ENCODE data around the gene NTM. TPM values are rescaled to one million over a fixed set of nuclear protein-coding genes. Genes with fewer than 3 reads are reported as not detected.

Gene NTM
- polyA plus RNA-seq, 1 donor from 2014 or later: 39.4 TPM

GRCh38 chr11:132139181-132139580, 768.8 kb downstream of the NTM start:
- Histone ChIP-seq H3F3A (ENCODE audit: insufficient read depth, low read length, poor library complexity, severe bottlenecking) (no peaks in the 10 kb centered on the region), H2AFZ (ENCODE audit: low read depth, low read length) (no peak overlapping the region), H3K9ac (ENCODE audit: low read length) (no peak overlapping the region), H3K4me3 (ENCODE audit: low read length) (no peak overlapping the region), H3K79me2 (replicated peaks; ENCODE audit: insufficient read depth, low read length) (no peaks in the 10 kb centered on the region), H3K9me3 (ENCODE audit: low read length) (no peaks in the 10 kb centered on the region), H3K4me2 (ENCODE audit: low read length) (no peak overlapping the region), H3K9me2 (ENCODE audit: insufficient read depth, low read length) (no peaks in the 10 kb centered on the region), H3K27ac (ENCODE audit: low read length) (no peak overlapping the region), H3K36me3 (ENCODE audit: insufficient read depth, low read length) (no peaks in the 10 kb centered on the region), H4K20me1 (ENCODE audit: insufficient read depth) (no peaks in the 10 kb centered on the region), H3K27me3 (ENCODE audit: insufficient read depth, low read depth, low read length) (no peaks in the 10 kb centered on the region)
- TF ChIP-seq TAF1 (IDR thresholded peaks at IDR 0.05; ENCODE audit: low read depth) (no peak), RAD21 (conservative IDR thresholded peaks at IDR 0.05) (no peak), MXI1 (conservative IDR thresholded peaks at IDR 0.05; ENCODE audit: poor library complexity, severe bottlenecking) (no peak), SMC3 (conservative IDR thresholded peaks at IDR 0.05; ENCODE audit: poor library complexity) (no peak), EP300 (conservative IDR thresholded peaks at IDR 0.05; ENCODE audit: poor library complexity, severe bottlenecking) (no peak), POLR2AphosphoS5 (IDR thresholded peaks at IDR 0.05) (no peak), EZH2 (IDR thresholded peaks at IDR 0.05; ENCODE audit: borderline replicate concordance, insufficient read depth, low read length, poor library complexity, severe bottlenecking) (no peak)
- TF ChIP-seq, protein P1, sequence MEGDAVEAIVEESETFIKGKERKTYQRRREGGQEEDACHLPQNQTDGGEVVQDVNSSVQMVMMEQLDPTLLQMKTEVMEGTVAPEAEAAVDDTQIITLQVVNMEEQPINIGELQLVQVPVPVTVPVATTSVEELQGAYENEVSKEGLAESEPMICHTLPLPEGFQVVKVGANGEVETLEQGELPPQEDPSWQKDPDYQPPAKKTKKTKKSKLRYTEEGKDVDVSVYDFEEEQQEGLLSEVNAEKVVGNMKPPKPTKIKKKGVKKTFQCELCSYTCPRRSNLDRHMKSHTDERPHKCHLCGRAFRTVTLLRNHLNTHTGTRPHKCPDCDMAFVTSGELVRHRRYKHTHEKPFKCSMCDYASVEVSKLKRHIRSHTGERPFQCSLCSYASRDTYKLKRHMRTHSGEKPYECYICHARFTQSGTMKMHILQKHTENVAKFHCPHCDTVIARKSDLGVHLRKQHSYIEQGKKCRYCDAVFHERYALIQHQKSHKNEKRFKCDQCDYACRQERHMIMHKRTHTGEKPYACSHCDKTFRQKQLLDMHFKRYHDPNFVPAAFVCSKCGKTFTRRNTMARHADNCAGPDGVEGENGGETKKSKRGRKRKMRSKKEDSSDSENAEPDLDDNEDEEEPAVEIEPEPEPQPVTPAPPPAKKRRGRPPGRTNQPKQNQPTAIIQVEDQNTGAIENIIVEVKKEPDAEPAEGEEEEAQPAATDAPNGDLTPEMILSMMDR (IDR thresholded peaks at IDR 0.05; ENCODE audit: poor library complexity, severe bottlenecking): no peak
- TF ChIP-seq, protein P2, sequence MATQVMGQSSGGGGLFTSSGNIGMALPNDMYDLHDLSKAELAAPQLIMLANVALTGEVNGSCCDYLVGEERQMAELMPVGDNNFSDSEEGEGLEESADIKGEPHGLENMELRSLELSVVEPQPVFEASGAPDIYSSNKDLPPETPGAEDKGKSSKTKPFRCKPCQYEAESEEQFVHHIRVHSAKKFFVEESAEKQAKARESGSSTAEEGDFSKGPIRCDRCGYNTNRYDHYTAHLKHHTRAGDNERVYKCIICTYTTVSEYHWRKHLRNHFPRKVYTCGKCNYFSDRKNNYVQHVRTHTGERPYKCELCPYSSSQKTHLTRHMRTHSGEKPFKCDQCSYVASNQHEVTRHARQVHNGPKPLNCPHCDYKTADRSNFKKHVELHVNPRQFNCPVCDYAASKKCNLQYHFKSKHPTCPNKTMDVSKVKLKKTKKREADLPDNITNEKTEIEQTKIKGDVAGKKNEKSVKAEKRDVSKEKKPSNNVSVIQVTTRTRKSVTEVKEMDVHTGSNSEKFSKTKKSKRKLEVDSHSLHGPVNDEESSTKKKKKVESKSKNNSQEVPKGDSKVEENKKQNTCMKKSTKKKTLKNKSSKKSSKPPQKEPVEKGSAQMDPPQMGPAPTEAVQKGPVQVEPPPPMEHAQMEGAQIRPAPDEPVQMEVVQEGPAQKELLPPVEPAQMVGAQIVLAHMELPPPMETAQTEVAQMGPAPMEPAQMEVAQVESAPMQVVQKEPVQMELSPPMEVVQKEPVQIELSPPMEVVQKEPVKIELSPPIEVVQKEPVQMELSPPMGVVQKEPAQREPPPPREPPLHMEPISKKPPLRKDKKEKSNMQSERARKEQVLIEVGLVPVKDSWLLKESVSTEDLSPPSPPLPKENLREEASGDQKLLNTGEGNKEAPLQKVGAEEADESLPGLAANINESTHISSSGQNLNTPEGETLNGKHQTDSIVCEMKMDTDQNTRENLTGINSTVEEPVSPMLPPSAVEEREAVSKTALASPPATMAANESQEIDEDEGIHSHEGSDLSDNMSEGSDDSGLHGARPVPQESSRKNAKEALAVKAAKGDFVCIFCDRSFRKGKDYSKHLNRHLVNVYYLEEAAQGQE (IDR thresholded peaks at IDR 0.05; ENCODE audit: borderline replicate concordance): no peak

DNA sequence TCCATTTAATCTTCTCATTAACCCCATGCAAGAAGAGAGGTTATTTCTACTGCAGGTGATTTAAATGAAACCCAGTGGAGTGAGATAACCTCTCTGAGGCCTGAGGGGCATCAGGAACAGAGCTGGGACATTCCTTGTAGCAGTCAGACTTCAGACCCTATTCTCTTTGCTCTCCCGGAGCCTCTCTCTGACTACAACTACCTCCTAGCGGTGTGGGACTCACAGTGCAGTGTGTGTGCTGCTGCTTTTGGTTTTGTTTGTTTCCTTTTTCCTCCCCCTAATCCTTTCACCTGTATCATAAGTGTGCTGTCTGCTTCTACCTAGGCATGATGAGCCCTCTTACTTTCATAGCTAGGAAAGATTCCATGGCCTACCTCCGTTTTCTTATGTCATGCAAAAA, 769.6 kb downstream of the NTM start:
- no peaks in the 10 kb centered on the region for H3K9me2 ChIP-seq (ENCODE audit: insufficient read depth, low read length)
- H3F3A ChIP-seq (ENCODE audit: insufficient read depth, low read length, poor library complexity, severe bottlenecking): no peaks in the 10 kb centered on the region
- H2AFZ ChIP-seq (ENCODE audit: low read depth, low read length): no peak overlapping the region
- no peak overlapping the region for H3K4me2 ChIP-seq (ENCODE audit: low read length)
- H3K9ac ChIP-seq (ENCODE audit: low read length): no peak overlapping the region
- H3K9me3 ChIP-seq (ENCODE audit: low read length): no peaks in the 10 kb centered on the region
- no peaks in the 10 kb centered on the region for H4K20me1 ChIP-seq (ENCODE audit: insufficient read depth)
- no peaks in the 10 kb centered on the region for H3K79me2 ChIP-seq (replicated peaks; ENCODE audit: insufficient read depth, low read length)
- TF ChIP-seq, protein P2 (IDR thresholded peaks at IDR 0.05; ENCODE audit: borderline replicate concordance): no peak
- TF ChIP-seq, protein P1 (IDR thresholded peaks at IDR 0.05; ENCODE audit: poor library complexity, severe bottlenecking): peak; percentile 9
- H3K4me3 ChIP-seq (ENCODE audit: low read length): no peak overlapping the region
- no peaks in the 10 kb centered on the region for H3K36me3 ChIP-seq (ENCODE audit: insufficient read depth, low read length)
- H3K27me3 ChIP-seq (ENCODE audit: insufficient read depth, low read depth, low read length): no peaks in the 10 kb centered on the region
- no peak overlapping the region for H3K27ac ChIP-seq (ENCODE audit: low read length)

All from neural cell (in vitro differentiated cells).